Mesendoderm (in vitro differentiated cells): ENCODE results near the gene LBHD1.
A peak's percentile ranks its signal among the peaks of the same experiment; 100 is the strongest.

Source experiments
- DNase-seq: peaks from one replicate; pipeline ENCODE4 v3.0.0; 2013
- H2AK5ac ChIP-seq: 2 replicates; pipeline ENCODE4 v1.6.1; 2013; ENCODE audit warnings: low read length, inconsistent platforms
- H2BK120ac ChIP-seq: 2 replicates; pipeline ENCODE4 v1.6.1; 2013; ENCODE audit warnings: low read depth, mild to moderate bottlenecking, low read length, moderate library complexity, mixed read lengths
- H2BK15ac ChIP-seq: replicated peaks from 2 replicates; pipeline ENCODE4 v1.6.1; 2013; ENCODE audit warnings: low read depth, mild to moderate bottlenecking, moderate library complexity
- H2BK5ac ChIP-seq: 2 replicates; pipeline ENCODE4 v1.6.1; 2013; ENCODE audit warnings: low read length, inconsistent platforms
- H3K18ac ChIP-seq: 2 replicates; pipeline ENCODE4 v1.6.1; 2013; ENCODE audit warnings: mild to moderate bottlenecking, low read length, mixed read lengths
- H3K23ac ChIP-seq: one replicate; pipeline ENCODE4 v1.6.1; 2013; ENCODE audit warnings: low read length
- H3K27ac ChIP-seq: 2 replicates; pipeline ENCODE4 v1.5.1; 2013; ENCODE audit warnings: low read depth, mild to moderate bottlenecking, inconsistent platforms, low read length, moderate library complexity
- H3K27me3 ChIP-seq: 2 replicates; pipeline ENCODE4 v1.6.1; 2013; ENCODE audit warnings: low read length, control low read depth, mild to moderate bottlenecking, inconsistent platforms; ENCODE audit not compliant: insufficient read depth, poor library complexity
- H3K36me3 ChIP-seq: 2 replicates; pipeline ENCODE4 v1.6.1; 2013; ENCODE audit warnings: low read length, inconsistent platforms; ENCODE audit not compliant: control insufficient read depth, insufficient read depth
- H3K4ac ChIP-seq: one replicate; pipeline ENCODE4 v1.6.1; 2013; ENCODE audit warnings: low read depth, mild to moderate bottlenecking, low read length, moderate library complexity
- H3K4me1 ChIP-seq: 2 replicates; pipeline ENCODE4 v1.6.1; 2013; ENCODE audit warnings: low read depth, low read length, inconsistent platforms; ENCODE audit not compliant: control insufficient read depth
- H3K4me2 ChIP-seq: 2 replicates; pipeline ENCODE4 v1.6.1; 2013; ENCODE audit warnings: low read length
- H3K4me3 ChIP-seq: 2 replicates; pipeline ENCODE4 v1.5.1; 2013; ENCODE audit warnings: mild to moderate bottlenecking, low read length
- H3K56ac ChIP-seq: one replicate; pipeline ENCODE4 v1.6.1; 2013; ENCODE audit warnings: low read length
- H3K79me1 ChIP-seq: 2 replicates; pipeline ENCODE4 v1.6.1; 2013; ENCODE audit warnings: low read length, inconsistent platforms
- H3K79me2 ChIP-seq: 2 replicates; pipeline ENCODE4 v1.6.1; 2013; ENCODE audit warnings: mild to moderate bottlenecking, low read length; ENCODE audit not compliant: control insufficient read depth, insufficient read depth
- H3K9ac ChIP-seq: 2 replicates; pipeline ENCODE4 v1.6.1; 2013; ENCODE audit warnings: low read length, inconsistent platforms
- H4K5ac ChIP-seq: one replicate; pipeline ENCODE4 v1.6.1; 2013; ENCODE audit warnings: low read length
- H4K8ac ChIP-seq: one replicate; pipeline ENCODE4 v1.6.1; 2013; ENCODE audit warnings: low read depth, mild to moderate bottlenecking, control low read depth, low read length, moderate library complexity
- WGBS: extraction: QIAGEN DNeasy Blood & Tissue Kit; methylation state at CpG from one replicate; pipeline ENCODE4 v1.1.7; 2013; ENCODE audit warnings: low lambda C conversion rate, missing lambda C conversion rate; ENCODE audit not compliant: insufficient coverage; ENCODE audit errors: extremely low coverage; 5-methylcytosine and 5-hydroxymethylcytosine counted together

Gene LBHD1

DNA sequence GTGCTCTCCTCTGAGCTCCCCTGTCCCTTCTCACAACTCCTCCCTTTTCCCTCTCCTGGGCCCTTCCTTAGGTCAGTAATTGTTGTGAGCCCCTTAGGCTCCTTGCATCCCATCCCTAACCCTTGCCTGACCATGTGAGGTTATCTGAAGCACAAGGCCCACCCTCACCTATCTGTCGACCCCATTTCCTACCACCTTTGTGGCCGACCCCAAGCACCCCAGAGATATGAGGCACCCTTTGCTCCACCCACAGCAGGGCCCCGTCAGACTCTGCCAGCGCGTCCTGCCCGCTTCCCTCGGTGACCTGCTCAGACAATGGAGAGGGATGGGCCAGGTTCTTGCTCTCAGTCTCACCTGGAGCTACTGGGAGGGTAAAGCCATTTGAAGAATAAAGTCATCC is 36.7 kb upstream of the LBHD1 start:
- Histone ChIP-seq H2AK5ac (peak overlapping the region; percentile 92), H3K4ac (peak overlapping the region; percentile 93), H4K8ac (no peak overlapping the region), H3K27ac (peak overlapping the region; percentile 57), H3K23ac (peak overlapping the region; percentile 72), H3K79me1 (peaks cover 7% of the 10 kb centered on the region), H2BK5ac (peak overlapping the region; percentile 86), H3K27me3 (no peaks in the 10 kb centered on the region), H3K56ac (peak overlapping the region; percentile 97), H2BK15ac (no peak overlapping the region), H3K9ac (peak overlapping the region; percentile 94), H3K79me2 (peaks cover 9% of the 10 kb centered on the region), H3K4me1 (peaks cover 13% of the 10 kb centered on the region), H3K4me3 (peak overlapping the region; percentile 72), H3K18ac (peak overlapping the region; percentile 21), H3K4me2 (peak overlapping the region; percentile 99), H4K5ac (peak overlapping the region; percentile 87), H3K36me3 (peaks cover 5% of the 10 kb centered on the region), H2BK120ac (no peak overlapping the region)
- no CpG with 5 or more reads among the region's 7 CpGs for WGBS
- DNase-seq, result peak; percentile 62

DNA sequence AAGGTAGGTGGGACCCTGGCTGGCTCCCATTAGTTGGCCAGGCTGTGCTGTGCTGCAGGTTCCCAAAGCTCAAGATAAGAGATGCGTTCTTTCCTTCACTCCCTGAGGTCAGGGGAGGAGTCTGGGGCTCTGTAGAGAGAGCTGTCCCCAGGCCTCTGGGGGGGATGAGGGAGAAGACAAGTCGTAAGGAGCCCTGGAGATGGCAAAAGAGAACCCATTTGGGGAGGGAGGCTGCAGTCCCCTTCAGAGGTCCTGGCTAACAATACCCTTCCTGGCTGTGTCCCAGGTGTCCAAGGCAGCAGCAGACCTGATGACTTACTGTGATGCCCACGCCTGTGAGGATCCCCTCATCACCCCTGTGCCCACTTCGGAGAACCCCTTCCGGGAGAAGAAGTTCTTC is 36.3 kb upstream of the LBHD1 start:
- H3K27ac ChIP-seq, result no peak overlapping the region
- no peak overlapping the region for H3K18ac ChIP-seq
- peak overlapping the region; percentile 90 for H2AK5ac ChIP-seq
- H3K23ac ChIP-seq, result no peak overlapping the region
- peaks cover 13% of the 10 kb centered on the region for H3K4me1 ChIP-seq
- peak overlapping the region; percentile 87 for H4K5ac ChIP-seq
- no peak overlapping the region for H3K4ac ChIP-seq
- H4K8ac ChIP-seq, result no peak overlapping the region
- peaks cover 9% of the 10 kb centered on the region for H3K79me2 ChIP-seq
- H2BK5ac ChIP-seq, result no peak overlapping the region
- H3K56ac ChIP-seq, result peak overlapping the region; percentile 97
- WGBS, result no CpG with 5 or more reads among the region's 5 CpGs
- no peak overlapping the region for H2BK120ac ChIP-seq
- H3K9ac ChIP-seq, result peak overlapping the region; percentile 94
- no peak overlapping the region for H3K4me3 ChIP-seq
- peaks cover 5% of the 10 kb centered on the region for H3K36me3 ChIP-seq
- DNase-seq, result peak; percentile 42
- peak overlapping the region; percentile 99 for H3K4me2 ChIP-seq
- H3K27me3 ChIP-seq, result no peaks in the 10 kb centered on the region
- H2BK15ac ChIP-seq, result no peak overlapping the region
- peaks cover 7% of the 10 kb centered on the region for H3K79me1 ChIP-seq

DNA sequence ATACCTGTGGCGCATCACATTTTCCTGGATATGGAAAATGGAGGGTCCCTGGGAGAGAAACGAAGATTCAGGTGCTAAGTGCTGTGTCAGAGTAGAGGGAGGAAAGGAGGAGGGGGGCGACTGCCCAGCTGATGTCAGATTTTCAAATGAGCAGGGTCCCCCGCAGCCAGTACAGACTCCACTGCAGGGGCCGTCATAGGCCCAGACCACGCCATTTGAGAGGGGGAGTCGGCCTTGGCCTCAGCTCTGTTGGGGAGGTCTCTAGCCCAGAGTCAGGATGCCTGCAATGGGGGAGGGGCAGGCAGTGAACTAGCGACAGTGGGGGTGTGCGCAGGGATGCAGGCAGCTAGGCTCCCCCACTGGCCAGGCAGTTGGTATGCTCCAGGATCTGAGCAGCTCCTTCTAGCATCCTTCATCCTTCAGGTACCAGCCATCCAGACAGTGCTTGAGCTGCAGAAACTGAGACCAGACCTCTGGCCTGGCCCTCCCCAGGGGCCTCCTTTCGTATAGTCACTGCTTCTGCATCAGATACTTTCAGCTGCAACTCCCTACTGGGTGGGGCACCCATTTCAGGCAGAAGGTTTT is 35.3 kb upstream of the LBHD1 start, which contains the start of the genes BSCL2 and GNG3:
BSCL2 (minus strand) TSS at position 148 of the 585 bp plus-strand sequence. CDS start 229 bp downstream, outside the sequence.
GNG3 (plus strand) TSS at position 400 of the 585 bp plus-strand sequence. CDS start 620 bp downstream, outside the sequence.
- Histone ChIP-seq H3K79me2 (peaks cover 9% of the 10 kb centered on the region), H3K9ac (peak within 1 kb of the TSS; percentile 94), H3K23ac (peak within 1 kb of the TSS; percentile 67), H3K79me1 (peaks cover 7% of the 10 kb centered on the region), H2AK5ac (peak within 1 kb of the TSS; percentile 90), H3K56ac (peak within 1 kb of the TSS; percentile 97), H2BK5ac (peak within 1 kb of the TSS; percentile 49), H3K4me3 (peak within 1 kb of the TSS; percentile 59), H4K5ac (no peak within 1 kb of the TSS), H3K36me3 (peaks cover 4% of the 10 kb centered on the region), H2BK15ac (no peak within 1 kb of the TSS), H3K18ac (no peak within 1 kb of the TSS), H2BK120ac (no peak within 1 kb of the TSS), H3K4me2 (peak within 1 kb of the TSS; percentile 99), H3K4ac (peak within 1 kb of the TSS; percentile 1), H3K27ac (peak within 1 kb of the TSS; percentile 40), H3K27me3 (no peaks in the 10 kb centered on the region), H4K8ac (peak within 1 kb of the TSS; percentile 60), H3K4me1 (peaks cover 13% of the 10 kb centered on the region)
- peak; percentile 100 for DNase-seq
- WGBS, result no CpG with 5 or more reads among the region's 10 CpGs

DNA sequence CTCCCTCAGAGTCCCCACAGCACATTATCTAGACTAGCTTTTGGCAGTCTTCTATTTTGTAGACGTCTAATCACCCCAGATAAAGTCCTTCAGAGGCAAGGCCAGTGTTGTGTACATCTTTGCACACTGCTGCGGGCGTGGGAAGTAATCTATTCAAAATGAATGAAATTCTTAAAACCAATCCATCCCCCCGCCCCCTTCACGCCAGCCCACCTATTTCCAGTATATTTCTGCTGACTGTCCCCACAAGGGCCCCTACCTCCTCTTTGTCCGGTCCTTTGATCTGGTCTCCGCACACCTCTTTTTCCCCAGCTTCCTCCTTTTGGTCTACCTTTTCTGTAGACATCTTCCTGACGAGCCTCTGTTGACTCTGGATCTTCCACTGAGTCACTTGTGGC is 34.8 kb upstream of the LBHD1 start:
- Histone ChIP-seq H4K8ac (peak overlapping the region; percentile 60), H2AK5ac (no peak overlapping the region), H3K18ac (no peak overlapping the region), H3K4ac (peak overlapping the region; percentile 1), H2BK120ac (no peak overlapping the region), H3K23ac (no peak overlapping the region), H3K36me3 (peaks cover 3% of the 10 kb centered on the region), H2BK15ac (no peak overlapping the region), H3K27me3 (no peaks in the 10 kb centered on the region), H3K79me1 (peaks cover 7% of the 10 kb centered on the region), H3K9ac (peak overlapping the region; percentile 94), H3K56ac (peak overlapping the region; percentile 91), H3K4me2 (peak overlapping the region; percentile 99), H2BK5ac (peak overlapping the region; percentile 49), H3K4me1 (peaks cover 13% of the 10 kb centered on the region), H4K5ac (no peak overlapping the region), H3K4me3 (peak overlapping the region; percentile 59), H3K27ac (peak overlapping the region; percentile 40), H3K79me2 (peaks cover 9% of the 10 kb centered on the region)
- no peak for DNase-seq
- no CpG with 5 or more reads among the region's 8 CpGs for WGBS

DNA sequence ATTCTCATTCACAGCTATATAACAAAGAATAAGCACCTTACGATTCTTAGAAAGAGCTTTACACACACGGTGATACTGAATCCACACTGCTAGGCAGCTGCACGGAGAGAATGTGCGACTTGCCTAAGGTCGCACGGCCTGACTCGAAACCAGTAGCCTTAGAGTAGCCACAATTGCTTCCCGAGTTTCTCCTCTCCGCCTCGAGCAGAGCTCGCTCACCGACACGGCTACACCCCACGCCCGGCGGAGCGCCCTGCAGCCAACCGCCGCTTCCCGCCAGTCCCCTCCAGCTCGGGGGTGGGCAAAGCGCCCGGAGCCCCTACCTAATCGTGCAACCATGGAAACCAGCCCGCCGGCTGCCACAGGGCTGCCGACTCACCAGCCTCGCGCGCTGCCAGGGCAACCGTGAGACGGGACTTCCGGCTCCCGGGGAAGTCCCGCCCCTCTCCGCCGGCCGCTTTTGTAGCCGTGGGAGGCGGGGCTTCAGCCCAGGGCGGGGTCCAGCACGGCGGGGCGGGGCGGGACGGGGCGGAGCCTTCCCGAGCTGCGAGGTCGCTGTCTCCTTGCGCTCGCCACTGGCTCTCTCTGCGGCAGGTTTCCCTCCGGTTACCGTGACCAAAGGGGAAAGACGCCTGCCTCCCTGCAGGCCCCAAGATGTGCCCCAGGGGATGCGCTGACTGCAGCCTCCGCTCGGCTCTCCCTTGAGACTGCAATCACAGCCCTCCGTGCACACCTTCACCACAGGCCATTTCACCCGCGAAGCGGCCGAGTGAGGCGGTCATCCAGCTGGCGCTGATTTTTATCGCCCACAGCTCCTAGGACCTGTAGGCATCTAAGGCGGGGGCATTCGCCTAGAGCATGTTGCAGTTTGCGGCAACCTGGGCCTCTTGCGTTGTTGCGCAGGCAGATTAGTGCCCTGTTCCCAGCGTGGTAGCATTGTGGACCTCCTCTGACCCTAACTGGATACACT is 34.1 kb upstream of the LBHD1 start:
- H4K8ac ChIP-seq, result no peak overlapping the region
- peak overlapping the region; percentile 91 for H3K56ac ChIP-seq
- H3K9ac ChIP-seq, result peak overlapping the region; percentile 94
- no CpG with 5 or more reads among the region's 73 CpGs for WGBS
- H3K4me3 ChIP-seq, result peak overlapping the region; percentile 83
- H3K4me2 ChIP-seq, result peak overlapping the region; percentile 99
- H2BK120ac ChIP-seq, result no peak overlapping the region
- no peak overlapping the region for H3K18ac ChIP-seq
- peak; percentile 97 for DNase-seq
- peaks cover 9% of the 10 kb centered on the region for H3K79me2 ChIP-seq
- no peaks in the 10 kb centered on the region for H3K27me3 ChIP-seq
- H3K27ac ChIP-seq, result peak overlapping the region; percentile 40
- H2AK5ac ChIP-seq, result peak overlapping the region; percentile 71
- H3K79me1 ChIP-seq, result peaks cover 7% of the 10 kb centered on the region
- peak overlapping the region; percentile 31 for H2BK5ac ChIP-seq
- no peak overlapping the region for H2BK15ac ChIP-seq
- peaks cover 13% of the 10 kb centered on the region for H3K4me1 ChIP-seq
- H3K23ac ChIP-seq, result peak overlapping the region; percentile 67
- H3K36me3 ChIP-seq, result peaks cover 3% of the 10 kb centered on the region
- H4K5ac ChIP-seq, result no peak overlapping the region
- no peak overlapping the region for H3K4ac ChIP-seq
